Measurements from ENCODE around the gene TASOR2. TPM values are rescaled to one million over a fixed set of nuclear protein-coding genes. Genes with fewer than 3 reads are reported as not detected.

Gene TASOR2
- total and polyA plus RNA-seq, 9 of the 15 experiments (the other 6 are each of a cell fraction or from before 2014, with no cell fraction given), result 12.7 to 75.3 (median 52.3) TPM

DNA sequence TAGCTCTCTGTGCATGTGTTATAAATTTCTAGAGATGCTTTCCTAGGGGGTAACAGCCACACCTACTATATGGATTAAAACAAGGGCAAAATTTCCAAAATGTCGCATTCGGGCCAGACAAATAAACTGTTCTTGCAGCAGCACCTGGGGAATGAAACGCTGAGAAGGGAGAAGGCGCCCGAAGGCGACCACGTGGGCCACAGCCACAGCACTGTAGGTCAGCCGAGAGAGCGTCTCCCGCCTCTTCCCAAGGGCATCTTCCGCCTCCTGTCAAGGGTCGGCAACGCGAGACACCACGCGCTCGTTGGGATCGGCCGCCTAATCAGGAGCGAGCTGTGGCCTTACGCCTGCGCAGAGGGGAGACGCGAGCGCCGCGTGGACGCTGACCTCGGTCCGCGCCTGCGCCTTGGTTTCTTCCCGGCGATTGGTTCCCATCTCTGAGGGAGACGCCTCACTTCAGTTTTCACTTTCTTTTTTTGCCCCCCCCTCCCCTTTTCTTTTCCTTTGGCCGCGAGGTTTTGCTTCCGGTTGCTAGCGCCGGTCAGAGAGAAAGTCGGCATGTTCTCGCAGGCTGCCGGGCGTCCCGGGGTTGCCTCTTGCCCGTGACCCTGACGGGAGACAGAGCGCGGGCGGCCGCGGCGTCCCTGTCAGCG lies at the start of gene TASOR2 (continued):
- TF ChIP-seq, protein P1, sequence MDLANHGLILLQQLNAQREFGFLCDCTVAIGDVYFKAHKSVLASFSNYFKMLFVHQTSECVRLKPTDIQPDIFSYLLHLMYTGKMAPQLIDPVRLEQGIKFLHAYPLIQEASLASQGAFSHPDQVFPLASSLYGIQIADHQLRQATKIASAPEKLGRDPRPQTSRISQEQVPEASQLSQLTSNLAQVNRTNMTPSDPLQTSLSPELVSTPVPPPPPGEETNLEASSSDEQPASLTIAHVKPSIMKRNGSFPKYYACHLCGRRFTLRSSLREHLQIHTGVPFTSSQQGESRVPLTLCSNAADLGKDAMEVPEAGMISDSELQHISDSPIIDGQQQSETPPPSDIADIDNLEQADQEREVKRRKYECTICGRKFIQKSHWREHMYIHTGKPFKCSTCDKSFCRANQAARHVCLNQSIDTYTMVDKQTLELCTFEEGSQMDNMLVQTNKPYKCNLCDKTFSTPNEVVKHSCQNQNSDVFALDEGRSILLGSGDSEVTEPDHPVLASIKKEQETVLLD (IDR thresholded peaks at IDR 0.05), result peak; percentile 98
- TF ChIP-seq RBM34 (IDR thresholded peaks at IDR 0.05; ENCODE audit: borderline replicate concordance, insufficient read depth, low read length) (no peak), TFAM (CRISPR knock-in tag; conservative IDR thresholded peaks at IDR 0.05) (no peak), ZSCAN29 (IDR thresholded peaks at IDR 0.05) (0 out of 2 replicates have a peak, but pooled peaks have one; percentile 30), MAFG (tag; conservative IDR thresholded peaks at IDR 0.05) (no peak), ARID1B (IDR thresholded peaks at IDR 0.05) (no peak), KDM1A (IDR thresholded peaks at IDR 0.05) (no peak), KDM2B (CRISPR knock-in tag; IDR thresholded peaks at IDR 0.05) (no peak), ZC3H4 (CRISPR knock-in tag; IDR thresholded peaks at IDR 0.05; ENCODE audit: borderline replicate concordance) (no peak), ZNF212 (CRISPR knock-in tag; IDR thresholded peaks at IDR 0.05) (no peak), TCF7 (IDR thresholded peaks at IDR 0.05; ENCODE audit: borderline replicate concordance) (no peak), CSDE1 (IDR thresholded peaks at IDR 0.05) (no peak), TRIM28 (IDR thresholded peaks at IDR 0.05) (peak; percentile 24; the same call in 1 of the 2 replicates), CBX1 (IDR thresholded peaks at IDR 0.05; ENCODE audit: low read depth) (peak; percentile 83; the same call in 1 of the 2 replicates)
- TF ChIP-seq, protein P2, sequence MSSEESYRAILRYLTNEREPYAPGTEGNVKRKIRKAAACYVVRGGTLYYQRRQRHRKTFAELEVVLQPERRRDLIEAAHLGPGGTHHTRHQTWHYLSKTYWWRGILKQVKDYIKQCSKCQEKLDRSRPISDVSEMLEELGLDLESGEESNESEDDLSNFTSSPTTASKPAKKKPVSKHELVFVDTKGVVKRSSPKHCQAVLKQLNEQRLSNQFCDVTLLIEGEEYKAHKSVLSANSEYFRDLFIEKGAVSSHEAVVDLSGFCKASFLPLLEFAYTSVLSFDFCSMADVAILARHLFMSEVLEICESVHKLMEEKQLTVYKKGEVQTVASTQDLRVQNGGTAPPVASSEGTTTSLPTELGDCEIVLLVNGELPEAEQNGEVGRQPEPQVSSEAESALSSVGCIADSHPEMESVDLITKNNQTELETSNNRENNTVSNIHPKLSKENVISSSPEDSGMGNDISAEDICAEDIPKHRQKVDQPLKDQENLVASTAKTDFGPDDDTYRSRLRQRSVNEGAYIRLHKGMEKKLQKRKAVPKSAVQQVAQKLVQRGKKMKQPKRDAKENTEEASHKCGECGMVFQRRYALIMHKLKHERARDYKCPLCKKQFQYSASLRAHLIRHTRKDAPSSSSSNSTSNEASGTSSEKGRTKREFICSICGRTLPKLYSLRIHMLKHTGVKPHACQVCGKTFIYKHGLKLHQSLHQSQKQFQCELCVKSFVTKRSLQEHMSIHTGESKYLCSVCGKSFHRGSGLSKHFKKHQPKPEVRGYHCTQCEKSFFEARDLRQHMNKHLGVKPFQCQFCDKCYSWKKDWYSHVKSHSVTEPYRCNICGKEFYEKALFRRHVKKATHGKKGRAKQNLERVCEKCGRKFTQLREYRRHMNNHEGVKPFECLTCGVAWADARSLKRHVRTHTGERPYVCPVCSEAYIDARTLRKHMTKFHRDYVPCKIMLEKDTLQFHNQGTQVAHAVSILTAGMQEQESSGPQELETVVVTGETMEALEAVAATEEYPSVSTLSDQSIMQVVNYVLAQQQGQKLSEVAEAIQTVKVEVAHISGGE (CRISPR knock-in tag; IDR thresholded peaks at IDR 0.05), result peak in 1 of 3 experiments; percentile 62; a peak in 1 of 6 replicates
- TF ChIP-seq, protein P3, sequence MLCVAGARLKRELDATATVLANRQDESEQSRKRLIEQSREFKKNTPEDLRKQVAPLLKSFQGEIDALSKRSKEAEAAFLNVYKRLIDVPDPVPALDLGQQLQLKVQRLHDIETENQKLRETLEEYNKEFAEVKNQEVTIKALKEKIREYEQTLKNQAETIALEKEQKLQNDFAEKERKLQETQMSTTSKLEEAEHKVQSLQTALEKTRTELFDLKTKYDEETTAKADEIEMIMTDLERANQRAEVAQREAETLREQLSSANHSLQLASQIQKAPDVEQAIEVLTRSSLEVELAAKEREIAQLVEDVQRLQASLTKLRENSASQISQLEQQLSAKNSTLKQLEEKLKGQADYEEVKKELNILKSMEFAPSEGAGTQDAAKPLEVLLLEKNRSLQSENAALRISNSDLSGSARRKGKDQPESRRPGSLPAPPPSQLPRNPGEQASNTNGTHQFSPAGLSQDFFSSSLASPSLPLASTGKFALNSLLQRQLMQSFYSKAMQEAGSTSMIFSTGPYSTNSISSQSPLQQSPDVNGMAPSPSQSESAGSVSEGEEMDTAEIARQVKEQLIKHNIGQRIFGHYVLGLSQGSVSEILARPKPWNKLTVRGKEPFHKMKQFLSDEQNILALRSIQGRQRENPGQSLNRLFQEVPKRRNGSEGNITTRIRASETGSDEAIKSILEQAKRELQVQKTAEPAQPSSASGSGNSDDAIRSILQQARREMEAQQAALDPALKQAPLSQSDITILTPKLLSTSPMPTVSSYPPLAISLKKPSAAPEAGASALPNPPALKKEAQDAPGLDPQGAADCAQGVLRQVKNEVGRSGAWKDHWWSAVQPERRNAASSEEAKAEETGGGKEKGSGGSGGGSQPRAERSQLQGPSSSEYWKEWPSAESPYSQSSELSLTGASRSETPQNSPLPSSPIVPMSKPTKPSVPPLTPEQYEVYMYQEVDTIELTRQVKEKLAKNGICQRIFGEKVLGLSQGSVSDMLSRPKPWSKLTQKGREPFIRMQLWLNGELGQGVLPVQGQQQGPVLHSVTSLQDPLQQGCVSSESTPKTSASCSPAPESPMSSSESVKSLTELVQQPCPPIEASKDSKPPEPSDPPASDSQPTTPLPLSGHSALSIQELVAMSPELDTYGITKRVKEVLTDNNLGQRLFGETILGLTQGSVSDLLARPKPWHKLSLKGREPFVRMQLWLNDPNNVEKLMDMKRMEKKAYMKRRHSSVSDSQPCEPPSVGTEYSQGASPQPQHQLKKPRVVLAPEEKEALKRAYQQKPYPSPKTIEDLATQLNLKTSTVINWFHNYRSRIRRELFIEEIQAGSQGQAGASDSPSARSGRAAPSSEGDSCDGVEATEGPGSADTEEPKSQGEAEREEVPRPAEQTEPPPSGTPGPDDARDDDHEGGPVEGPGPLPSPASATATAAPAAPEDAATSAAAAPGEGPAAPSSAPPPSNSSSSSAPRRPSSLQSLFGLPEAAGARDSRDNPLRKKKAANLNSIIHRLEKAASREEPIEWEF (CRISPR knock-in tag; IDR thresholded peaks at IDR 0.05), result peak; percentile 81; the same call in 1 of the 2 replicates
- TF ChIP-seq, protein P4, sequence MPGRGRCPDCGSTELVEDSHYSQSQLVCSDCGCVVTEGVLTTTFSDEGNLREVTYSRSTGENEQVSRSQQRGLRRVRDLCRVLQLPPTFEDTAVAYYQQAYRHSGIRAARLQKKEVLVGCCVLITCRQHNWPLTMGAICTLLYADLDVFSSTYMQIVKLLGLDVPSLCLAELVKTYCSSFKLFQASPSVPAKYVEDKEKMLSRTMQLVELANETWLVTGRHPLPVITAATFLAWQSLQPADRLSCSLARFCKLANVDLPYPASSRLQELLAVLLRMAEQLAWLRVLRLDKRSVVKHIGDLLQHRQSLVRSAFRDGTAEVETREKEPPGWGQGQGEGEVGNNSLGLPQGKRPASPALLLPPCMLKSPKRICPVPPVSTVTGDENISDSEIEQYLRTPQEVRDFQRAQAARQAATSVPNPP (IDR thresholded peaks at IDR 0.05; ENCODE audit: borderline replicate concordance, insufficient read depth, insufficient read length), result no peak

Measured in K562 (cell line).